KMS-11 (cell line): ENCODE data around the gene RTCA.
A peak's percentile ranks its signal among the peaks of the same experiment; 100 is the strongest.

Source experiments
- H2AFZ ChIP-seq: fragments of 200-600 bp; sonication (generic); 2 replicates; pipeline ENCODE4 v1.6.1; 2016; ENCODE audit warnings: antibody characterized with exemption, mixed run types, low read depth
- H3K27ac ChIP-seq: fragments of 200-600 bp; sonication (generic); 2 replicates; pipeline ENCODE4 v1.6.1; 2016; ENCODE audit warnings: mild to moderate bottlenecking, mixed run types
- H3K27me3 ChIP-seq: fragments of 200-600 bp; sonication (generic); 2 replicates; pipeline ENCODE4 v1.6.1; 2017; ENCODE audit warnings: mild to moderate bottlenecking, low read depth, mixed run types, moderate library complexity; ENCODE audit not compliant: insufficient read depth
- H3K36me3 ChIP-seq: fragments of 200-600 bp; sonication (generic); 2 replicates; pipeline ENCODE4 v1.6.1; 2017; ENCODE audit warnings: mild to moderate bottlenecking, mixed run types; ENCODE audit not compliant: insufficient read depth
- H3K4me1 ChIP-seq: fragments of 200-600 bp; sonication (generic); 2 replicates; pipeline ENCODE4 v1.6.1; 2016; ENCODE audit warnings: mild to moderate bottlenecking, low read depth, mixed run types; ENCODE audit not compliant: poor library complexity, severe bottlenecking
- H3K4me2 ChIP-seq: fragments of 200-600 bp; sonication (generic); 2 replicates; pipeline ENCODE4 v1.7.0; 2016; ENCODE audit warnings: mild to moderate bottlenecking, mixed run types
- H3K4me3 ChIP-seq: fragments of 200-600 bp; sonication (generic); IDR thresholded peaks from 2 replicates; pipeline ENCODE4 v1.6.1; 2017; ENCODE audit warnings: low read depth, low read length, mixed read lengths; ENCODE audit not compliant: insufficient read depth
- H3K79me2 ChIP-seq: fragments of 200-600 bp; sonication (generic); 2 replicates; pipeline ENCODE4 v1.6.1; 2016; ENCODE audit warnings: low read depth, mixed run types; ENCODE audit not compliant: insufficient read depth
- H3K9ac ChIP-seq: fragments of 200-600 bp; sonication (generic); 2 replicates; pipeline ENCODE4 v1.6.1; 2016; ENCODE audit warnings: mild to moderate bottlenecking, mixed run types
- H4K20me1 ChIP-seq: fragments of 200-600 bp; sonication (generic); 2 replicates; pipeline ENCODE4 v1.6.1; 2016; ENCODE audit warnings: mild to moderate bottlenecking, mixed run types; ENCODE audit not compliant: insufficient read depth
- TF ChIP-seq, protein P1 (sequence below): fragments of 200-600 bp; sonication (generic); conservative IDR thresholded peaks from 2 replicates; pipeline ENCODE4 v1.6.1; 2017; ENCODE audit warnings: low read depth, mild to moderate bottlenecking, antibody characterized with exemption, low read length, moderate library complexity, mixed read lengths

Gene RTCA

GRCh38 chr1:100265931-100266740, at the start of gene RTCA:
RTCA (plus strand) TSS chr1:100266216; CDS start chr1:100266376, 160 bp downstream.
- Histone ChIP-seq H3K27ac (peak within 1 kb of the TSS; percentile 77), H3K4me1 (peaks cover 17% of the 10 kb centered on the region), H4K20me1 (no peaks in the 10 kb centered on the region), H3K4me3 (peak within 1 kb of the TSS; percentile 34), H2AFZ (peak within 1 kb of the TSS; percentile 89), H3K79me2 (peaks cover 20% of the 10 kb centered on the region; the same call in 1 of the 2 replicates), H3K36me3 (no peaks in the 10 kb centered on the region), H3K27me3 (no peaks in the 10 kb centered on the region), H3K9ac (peak within 1 kb of the TSS; percentile 82), H3K4me2 (peak within 1 kb of the TSS; percentile 71)
- TF ChIP-seq, protein P1, sequence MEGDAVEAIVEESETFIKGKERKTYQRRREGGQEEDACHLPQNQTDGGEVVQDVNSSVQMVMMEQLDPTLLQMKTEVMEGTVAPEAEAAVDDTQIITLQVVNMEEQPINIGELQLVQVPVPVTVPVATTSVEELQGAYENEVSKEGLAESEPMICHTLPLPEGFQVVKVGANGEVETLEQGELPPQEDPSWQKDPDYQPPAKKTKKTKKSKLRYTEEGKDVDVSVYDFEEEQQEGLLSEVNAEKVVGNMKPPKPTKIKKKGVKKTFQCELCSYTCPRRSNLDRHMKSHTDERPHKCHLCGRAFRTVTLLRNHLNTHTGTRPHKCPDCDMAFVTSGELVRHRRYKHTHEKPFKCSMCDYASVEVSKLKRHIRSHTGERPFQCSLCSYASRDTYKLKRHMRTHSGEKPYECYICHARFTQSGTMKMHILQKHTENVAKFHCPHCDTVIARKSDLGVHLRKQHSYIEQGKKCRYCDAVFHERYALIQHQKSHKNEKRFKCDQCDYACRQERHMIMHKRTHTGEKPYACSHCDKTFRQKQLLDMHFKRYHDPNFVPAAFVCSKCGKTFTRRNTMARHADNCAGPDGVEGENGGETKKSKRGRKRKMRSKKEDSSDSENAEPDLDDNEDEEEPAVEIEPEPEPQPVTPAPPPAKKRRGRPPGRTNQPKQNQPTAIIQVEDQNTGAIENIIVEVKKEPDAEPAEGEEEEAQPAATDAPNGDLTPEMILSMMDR: no peak

DNA sequence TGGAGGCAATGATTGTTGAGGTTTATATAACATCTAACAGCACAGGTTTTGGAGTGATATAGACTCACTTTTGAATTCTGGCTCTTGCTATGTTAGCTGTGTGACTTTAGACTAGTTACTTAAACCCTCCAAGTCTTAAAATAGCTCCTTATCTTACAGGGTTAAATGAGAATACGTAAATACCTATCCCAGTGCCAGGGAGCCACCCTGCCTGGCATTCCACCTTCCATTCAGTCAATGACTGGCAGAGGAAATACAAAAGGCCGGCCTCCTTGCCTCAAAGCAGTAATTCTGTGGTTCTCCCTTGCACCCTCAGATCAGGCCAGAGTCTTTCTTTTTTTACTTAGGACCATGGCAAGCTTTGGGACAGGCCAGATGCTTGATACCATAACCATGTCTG, 48.2 kb upstream of the RTCA start:
- Histone ChIP-seq H4K20me1 (no peaks in the 10 kb centered on the region), H3K4me2 (no peak overlapping the region), H2AFZ (no peak overlapping the region), H3K4me1 (no peaks in the 10 kb centered on the region), H3K9ac (no peak overlapping the region), H3K27ac (no peak overlapping the region), H3K79me2 (no peaks in the 10 kb centered on the region), H3K27me3 (no peaks in the 10 kb centered on the region), H3K4me3 (no peak overlapping the region), H3K36me3 (no peaks in the 10 kb centered on the region)
- TF ChIP-seq, protein P1: no peak

DNA sequence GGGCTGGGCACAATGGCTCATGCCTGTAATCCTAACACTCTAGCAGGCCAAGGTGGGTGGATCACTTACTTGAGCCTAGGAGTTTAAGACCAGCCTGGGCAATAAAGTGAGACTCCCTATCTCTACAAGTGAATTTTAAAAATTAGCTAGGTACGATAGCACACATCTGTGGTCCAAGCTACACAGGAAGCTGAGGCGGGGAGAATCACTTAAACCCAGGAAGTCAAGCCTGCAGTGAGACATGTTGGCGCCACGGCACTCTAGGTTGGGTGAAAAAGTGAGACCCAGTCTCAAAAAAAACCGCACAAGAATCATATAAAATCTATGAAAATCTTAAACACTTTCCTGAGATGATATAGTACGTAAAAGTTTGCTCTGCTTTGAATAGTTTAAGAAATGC, 46.6 kb upstream of the RTCA start:
- Histone ChIP-seq H2AFZ (no peak overlapping the region), H3K36me3 (no peaks in the 10 kb centered on the region), H3K27ac (no peak overlapping the region), H4K20me1 (no peaks in the 10 kb centered on the region), H3K27me3 (no peaks in the 10 kb centered on the region), H3K4me1 (no peaks in the 10 kb centered on the region), H3K9ac (no peak overlapping the region), H3K79me2 (no peaks in the 10 kb centered on the region), H3K4me3 (no peak overlapping the region), H3K4me2 (no peak overlapping the region)
- TF ChIP-seq, protein P1: no peak

GRCh38 chr1:100219883-100220282, 46.1 kb upstream of the RTCA start:
- H2AFZ ChIP-seq: no peak overlapping the region
- H3K27me3 ChIP-seq: no peaks in the 10 kb centered on the region
- H3K9ac ChIP-seq: no peak overlapping the region
- H4K20me1 ChIP-seq: no peaks in the 10 kb centered on the region
- H3K4me1 ChIP-seq: no peaks in the 10 kb centered on the region
- H3K27ac ChIP-seq: no peak overlapping the region
- H3K4me2 ChIP-seq: no peak overlapping the region
- H3K79me2 ChIP-seq: no peaks in the 10 kb centered on the region
- H3K4me3 ChIP-seq: no peak overlapping the region
- TF ChIP-seq, protein P1: no peak
- no peaks in the 10 kb centered on the region for H3K36me3 ChIP-seq
